Stimulated activated CD4-positive, alpha-beta T cell treated with anti-CD3 and anti-CD28 coated beads, Interleukin-4, amount 100 ng/mL, for 24 hours (primary cell): Measurements from ENCODE around the gene STK38.
"Not testable (repeated sequence)": the region's sequence is repeated elsewhere in the genome, so short reads cannot be mapped to it uniquely, and the experiment has no call there.

Experiments
- DNase-seq: peaks from one replicate; pipeline ENCODE4 v3.0.0-alpha.2; 2020

The STK38 gene

GRCh38 chr6:36546920-36547645 is at the start of gene STK38:
STK38 (minus strand) TSS chr6:36547479; CDS start chr6:36540202, 7,277 bp downstream.
- peak; percentile 94 for DNase-seq

GRCh38 chr6:36596356-36596755 is 49.1 kb upstream of the STK38 start:
- no peak for DNase-seq

- DNase-seq = peak; percentile 32
These were observed 47.8 kb upstream of the STK38 start for GRCh38 chr6:36594816-36595643.

- peak; percentile 96 for DNase-seq
These were observed 46.9 kb upstream of the STK38 start, which contains the start of gene SRSF3 for GRCh38 chr6:36594029-36594815. SRSF3 (plus strand) TSS chr6:36594362; CDS start chr6:36596763, 2,401 bp downstream.

GRCh38 chr6:36593569-36594028 is 46.3 kb upstream of the STK38 start:
- DNase-seq = peak; percentile 51

GRCh38 chr6:36592221-36592655 is 45.0 kb upstream of the STK38 start:
- no peak for DNase-seq

- DNase-seq = no peak
These were observed 43.0 kb upstream of the STK38 start for GRCh38 chr6:36590237-36590636.

- DNase-seq = not testable (repeated sequence)
These were observed 41.7 kb upstream of the STK38 start for GRCh38 chr6:36589025-36589400.

- DNase-seq = no peak
These were observed 39.3 kb upstream of the STK38 start for GRCh38 chr6:36586606-36587005.

- no peak for DNase-seq
These were observed 34.4 kb upstream of the STK38 start for GRCh38 chr6:36581716-36582115.

GRCh38 chr6:36580184-36580526 is 32.9 kb upstream of the STK38 start:
- no peak for DNase-seq

GRCh38 chr6:36578431-36578830 is 31.2 kb upstream of the STK38 start:
- DNase-seq = no peak

- DNase-seq = no peak
These were observed 30.8 kb upstream of the STK38 start for GRCh38 chr6:36578030-36578429.

- DNase-seq = no peak
These were observed 30.0 kb upstream of the STK38 start for GRCh38 chr6:36577301-36577700.

GRCh38 chr6:36576578-36576977 is 29.3 kb upstream of the STK38 start:
- DNase-seq = no peak

GRCh38 chr6:36574679-36575078 is 27.4 kb upstream of the STK38 start:
- DNase-seq = no peak

- DNase-seq = not testable (repeated sequence)
These were observed 25.4 kb upstream of the STK38 start for GRCh38 chr6:36572353-36573311.

- DNase-seq = no peak
These were observed 24.1 kb upstream of the STK38 start for GRCh38 chr6:36571122-36572043.

GRCh38 chr6:36570264-36570663 is 23.0 kb upstream of the STK38 start:
- DNase-seq = no peak

GRCh38 chr6:36566418-36566905 is 19.2 kb upstream of the STK38 start:
- no peak for DNase-seq

- no peak for DNase-seq
These were observed 16.6 kb upstream of the STK38 start for GRCh38 chr6:36563928-36564284.
